Astrocyte of the hippocampus (primary cell): ENCODE data around the gene TYMP.
A peak's percentile ranks its signal among the peaks of the same experiment; 100 is the strongest.

Experiments
- DNase-seq: peaks from one replicate; pipeline ENCODE4 v3.0.0; 2011; ENCODE audit warnings: low read depth, low spot score

TYMP gene

DNA sequence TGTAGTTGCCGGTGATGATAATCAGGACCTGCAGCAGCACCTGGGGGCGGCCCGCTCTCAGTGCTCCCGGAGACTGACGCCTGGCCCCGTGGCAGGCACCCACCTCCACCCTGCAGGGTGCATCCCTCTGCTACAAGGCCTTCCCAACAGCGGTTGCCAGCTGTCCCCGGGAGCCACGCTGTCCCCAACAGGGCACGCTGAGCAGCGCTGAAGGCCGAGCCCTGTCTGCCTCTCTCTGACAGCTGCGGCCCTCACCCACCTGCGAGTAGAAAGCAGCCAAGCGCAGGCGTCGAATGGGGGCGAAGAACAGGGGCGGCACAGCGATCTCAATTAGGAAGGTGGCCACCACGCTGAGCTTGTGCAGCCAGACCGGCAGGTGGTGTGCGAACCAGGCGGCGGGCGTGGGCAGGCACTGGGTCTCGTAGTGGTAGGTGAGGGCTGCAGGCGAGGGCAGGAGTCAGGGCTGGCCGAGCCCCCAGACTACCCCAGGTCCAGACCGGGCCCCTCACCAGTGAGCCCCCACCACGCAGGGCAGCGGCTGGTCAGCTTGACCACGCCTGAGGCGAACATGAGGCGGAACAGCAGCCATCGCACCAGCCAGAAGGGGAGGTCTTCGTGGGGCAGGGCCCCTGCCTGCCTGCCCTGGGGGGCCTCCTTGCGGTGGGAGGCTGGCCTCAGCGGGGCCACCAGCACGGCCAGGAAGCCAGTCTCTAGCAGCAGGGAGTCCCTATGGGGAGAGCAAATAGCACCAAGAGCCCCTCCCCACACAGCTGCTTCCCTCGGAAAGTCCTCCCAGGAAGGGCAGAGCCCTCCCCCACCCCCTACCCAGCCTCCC lies 23.8 kb downstream of the TYMP start:
- DNase-seq, result no peak

DNA sequence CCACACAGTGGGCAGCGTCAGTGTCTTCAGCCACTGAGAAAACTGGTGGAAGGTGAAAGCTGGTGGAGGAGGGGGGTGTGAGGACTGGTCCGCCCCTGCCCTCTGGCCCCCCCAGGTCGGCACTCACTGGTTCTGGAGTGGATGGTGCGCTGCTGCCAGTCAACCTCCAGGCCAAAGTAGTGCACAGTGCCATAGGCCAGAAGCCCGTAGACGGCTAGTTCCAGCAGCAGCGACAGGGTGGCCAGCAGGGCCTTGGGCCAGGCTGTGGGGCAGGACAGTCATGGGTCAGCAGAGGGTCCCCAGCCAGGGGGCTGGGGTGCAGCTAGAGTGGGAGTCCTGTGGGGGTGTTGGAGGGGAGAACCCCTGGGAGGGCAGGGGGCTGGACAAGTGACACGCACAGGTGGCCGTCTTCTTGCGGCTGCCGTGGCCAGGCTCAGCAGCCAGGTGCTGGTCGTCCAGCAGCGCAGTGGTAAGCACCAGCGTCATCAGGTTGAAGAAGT lies 24.5 kb downstream of the TYMP start:
- no peak for DNase-seq

DNA sequence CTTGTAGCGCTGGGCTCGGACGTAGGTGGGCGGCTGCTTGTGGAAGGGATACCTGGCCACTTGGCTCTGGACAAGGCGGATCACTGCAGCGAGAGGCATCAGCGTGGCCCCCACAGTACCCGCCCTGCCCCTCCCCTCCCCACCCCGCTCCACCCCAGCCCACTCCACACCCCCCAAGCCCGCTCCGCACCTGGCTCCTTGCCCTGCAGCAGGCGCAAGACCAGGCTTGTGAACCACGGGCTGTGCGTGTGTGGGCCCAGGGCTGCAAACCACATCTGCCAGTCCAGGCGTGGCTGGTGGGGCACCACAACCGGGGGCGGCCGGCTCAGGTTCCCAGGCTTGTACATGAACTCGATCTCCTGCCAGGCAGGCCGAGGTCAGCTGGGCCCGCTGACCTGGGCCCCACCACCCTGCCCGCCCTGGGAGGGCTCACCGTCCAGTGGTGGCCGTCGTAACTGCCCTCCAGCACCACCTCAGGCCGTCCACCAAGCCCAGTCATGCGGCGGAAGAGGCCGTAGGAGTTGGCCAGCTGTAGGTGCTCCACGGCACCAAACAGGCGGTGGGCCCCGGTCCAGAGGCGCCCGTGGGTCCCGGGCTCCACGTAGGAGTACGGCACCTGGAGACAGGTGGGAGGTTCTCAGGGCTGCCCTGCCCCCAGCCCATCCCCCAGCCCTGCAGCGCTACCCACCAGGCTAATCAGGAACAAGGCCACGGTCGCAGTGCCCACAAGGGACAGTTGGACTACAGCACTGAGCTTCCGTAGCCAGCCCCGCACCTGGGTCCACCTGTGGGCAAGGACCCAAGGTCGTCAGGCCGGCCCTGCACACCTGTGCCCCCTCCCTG lies 25.2 kb downstream of the TYMP start:
- DNase-seq, result no peak

DNA sequence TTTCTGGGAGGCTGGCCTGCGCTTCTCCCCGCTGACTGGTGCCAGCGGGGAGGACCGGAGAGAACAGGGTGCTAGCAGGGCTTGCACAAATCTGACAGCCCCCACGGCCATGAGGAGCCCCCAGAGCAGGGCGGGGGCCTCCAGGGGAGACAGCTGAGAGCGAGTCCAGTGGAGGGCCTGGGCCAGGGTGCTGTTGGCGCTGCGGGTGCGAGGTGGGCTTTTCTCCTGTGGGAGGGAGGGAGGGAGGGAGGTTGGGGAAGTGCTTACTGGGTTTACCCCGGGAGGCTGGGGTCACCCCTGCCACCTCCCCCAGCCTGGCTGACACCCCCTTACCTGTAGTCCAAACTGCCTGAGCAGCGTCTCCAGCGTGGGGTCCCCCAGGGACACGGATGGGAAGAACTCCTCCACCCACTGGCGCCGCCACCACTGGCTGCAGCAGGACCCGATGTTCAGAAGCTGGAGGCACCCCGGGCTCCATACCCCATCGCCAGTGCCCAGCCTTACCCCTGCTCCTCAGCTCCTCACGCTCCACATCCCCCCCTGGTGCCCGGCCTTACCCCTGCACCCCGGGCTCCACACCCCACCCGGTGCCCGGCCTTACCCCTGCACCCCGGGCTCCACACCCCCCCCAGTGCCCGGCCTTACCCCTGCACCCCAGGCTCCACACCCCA lies 26.2 kb downstream of the TYMP start:
- no peak for DNase-seq

DNA sequence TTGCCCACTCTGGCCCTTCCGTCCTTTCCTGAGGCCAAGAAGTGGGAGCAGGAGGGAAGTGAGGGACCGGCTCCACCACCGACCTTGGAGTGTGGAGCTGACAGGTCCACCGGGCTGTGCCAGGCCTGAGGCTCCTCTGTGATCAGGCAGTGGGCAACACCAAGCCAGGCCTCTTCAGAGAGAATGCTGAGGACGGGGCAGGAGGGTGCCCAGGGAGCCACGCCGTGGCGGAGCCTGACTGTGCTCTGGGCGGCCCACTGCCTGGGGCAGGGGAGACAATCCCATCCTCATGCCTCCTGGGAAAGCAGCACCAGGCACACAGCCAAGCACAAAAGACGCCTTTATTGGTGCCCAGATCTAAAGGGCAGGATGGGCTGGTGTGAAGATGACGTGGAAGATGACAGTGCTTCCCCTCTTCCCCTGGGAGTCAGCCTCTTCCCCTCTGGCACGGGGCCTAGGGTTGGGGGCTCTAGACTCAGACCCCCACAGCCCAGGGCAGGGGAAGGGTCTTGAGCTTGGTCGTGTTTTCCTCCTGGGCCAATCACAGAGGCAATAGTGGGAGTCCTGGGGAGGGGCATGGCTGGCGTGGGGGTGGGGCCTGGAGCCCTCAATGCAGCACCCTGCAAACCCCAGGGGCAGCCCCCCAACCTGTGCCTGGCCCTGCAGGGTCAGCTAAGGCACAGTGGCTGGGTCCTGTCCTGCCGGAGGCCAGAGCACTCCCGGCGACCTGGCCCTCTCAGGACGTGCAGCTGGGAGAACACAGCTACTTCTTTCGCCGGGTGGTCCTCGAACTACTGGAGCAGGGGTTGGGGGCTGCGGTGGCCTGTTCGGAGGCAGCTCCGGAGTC lies 27.0 kb downstream of the TYMP start:
- no peak for DNase-seq

DNA sequence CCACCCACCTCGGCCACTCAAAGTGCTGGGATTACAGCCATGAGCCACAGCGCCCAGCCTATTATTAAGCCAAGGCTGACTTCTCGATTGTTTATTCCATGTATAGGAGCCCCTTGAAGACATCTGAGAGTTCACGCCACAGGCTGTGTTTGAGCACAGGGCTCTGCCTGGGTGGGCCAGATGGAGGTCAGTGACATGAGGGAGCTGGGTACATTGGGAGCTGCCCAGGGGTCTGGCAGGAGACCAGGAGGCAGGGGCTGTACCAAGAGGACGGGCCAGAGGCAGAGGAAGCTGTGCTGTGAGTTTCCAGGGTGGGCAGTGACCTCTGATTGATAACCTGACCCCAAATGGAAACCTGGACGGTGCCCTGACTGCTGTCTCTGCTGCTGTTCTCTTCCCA lies 27.7 kb downstream of the TYMP start:
- DNase-seq, result no peak

DNA sequence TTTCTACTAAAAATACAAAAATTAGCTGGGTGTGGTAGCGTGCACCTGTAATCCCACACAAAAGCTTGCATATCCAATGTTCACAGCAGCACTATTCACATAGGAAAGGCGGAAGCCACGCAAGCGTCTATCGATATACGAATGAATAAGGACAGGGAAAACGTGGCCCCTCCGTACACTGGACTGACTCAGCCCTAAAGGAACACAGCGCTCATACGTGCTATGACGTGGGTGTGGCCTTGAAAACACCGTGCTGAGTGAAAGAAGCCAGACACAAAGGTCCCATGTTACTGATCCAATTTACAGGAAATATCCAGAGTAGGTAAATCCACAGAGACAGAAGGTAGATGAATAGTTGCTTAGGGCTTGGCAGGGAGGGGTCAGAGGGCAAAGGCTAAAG lies 29.4 kb downstream of the TYMP start:
- DNase-seq, result no peak

DNA sequence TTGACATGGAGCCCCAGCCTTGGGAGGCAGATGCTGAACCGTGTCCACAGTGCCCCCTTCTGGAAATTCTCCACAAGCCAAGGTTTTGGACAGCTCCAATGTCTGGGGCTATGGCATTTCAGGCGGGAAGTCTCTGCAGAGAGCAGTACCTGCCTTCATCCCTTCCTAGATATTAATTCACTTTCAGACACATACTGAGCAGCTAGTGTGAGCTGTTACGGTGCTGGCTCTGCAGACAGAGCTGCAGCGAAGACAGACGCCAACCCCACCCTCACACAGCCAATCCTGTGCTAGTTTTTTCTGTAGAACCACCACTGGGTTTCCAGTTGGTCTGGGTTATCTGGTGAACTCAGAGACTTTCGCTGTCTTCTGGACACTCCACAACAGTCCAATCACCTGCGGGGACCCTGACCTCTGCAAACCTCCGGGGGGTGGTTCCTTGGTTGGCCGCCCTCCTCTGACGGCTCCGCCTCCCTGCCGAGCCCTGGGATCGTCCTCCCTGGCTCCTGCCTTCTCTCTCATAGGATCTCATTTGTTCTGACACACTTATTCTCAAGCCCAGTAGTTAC lies 31.4 kb downstream of the TYMP start:
- peak; percentile 73 for DNase-seq

DNA sequence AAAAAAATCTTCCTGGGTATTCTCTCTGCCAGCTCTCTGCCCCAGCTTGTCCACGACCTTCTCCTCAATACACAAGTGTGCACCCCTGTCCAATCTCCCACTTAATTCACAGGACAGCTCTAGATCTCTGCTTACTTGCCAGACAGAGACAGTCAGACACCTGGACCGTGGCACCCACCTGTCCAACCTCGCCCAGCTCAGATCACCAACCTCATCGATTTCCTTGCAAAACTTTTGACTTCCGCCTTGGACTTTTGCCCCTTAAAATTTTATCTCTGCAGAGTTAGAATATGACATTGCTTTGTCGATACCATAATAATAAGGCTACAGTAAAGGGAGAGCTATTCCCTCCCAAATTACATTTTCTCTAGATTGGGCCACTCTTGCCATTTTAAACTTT lies 32.7 kb downstream of the TYMP start:
- no peak for DNase-seq

DNA sequence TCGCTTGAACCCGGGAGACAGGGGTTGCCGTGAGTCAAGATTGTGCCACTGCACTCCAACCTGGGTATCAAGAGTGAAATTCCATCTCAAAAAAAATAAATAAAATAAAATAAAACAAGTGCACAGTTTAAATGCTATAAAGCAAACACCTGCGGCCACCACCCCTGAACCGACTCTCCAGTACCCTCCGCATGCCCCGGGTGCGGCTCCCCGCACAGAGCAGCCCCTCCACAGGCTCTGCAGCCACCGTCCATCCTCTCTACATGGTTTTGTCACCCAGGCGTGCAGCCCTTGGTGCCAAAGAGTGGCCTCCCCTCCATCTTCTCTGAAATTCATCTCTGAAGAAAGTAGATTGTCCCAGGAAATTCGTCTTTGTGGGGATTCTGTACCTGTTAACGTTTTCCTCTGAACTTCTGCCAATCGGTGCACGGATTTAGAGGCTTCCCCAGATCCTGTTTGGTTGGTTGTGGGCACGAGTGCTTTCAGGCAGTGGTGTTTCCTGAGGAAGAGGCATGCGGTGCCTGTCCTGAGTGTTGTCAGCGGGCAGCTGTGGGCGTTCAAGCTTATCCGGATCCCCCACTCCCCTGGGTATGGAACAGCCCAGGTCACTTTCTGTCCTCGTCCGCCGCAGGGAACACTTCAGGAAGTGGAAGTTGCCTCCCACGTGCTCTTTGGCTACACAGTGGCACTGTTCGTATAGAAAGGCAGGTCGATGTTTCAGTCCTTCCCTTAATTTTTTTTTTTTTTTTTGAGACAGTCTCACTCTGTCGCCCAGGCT lies 39.1 kb downstream of the TYMP start:
- DNase-seq, result no peak

DNA sequence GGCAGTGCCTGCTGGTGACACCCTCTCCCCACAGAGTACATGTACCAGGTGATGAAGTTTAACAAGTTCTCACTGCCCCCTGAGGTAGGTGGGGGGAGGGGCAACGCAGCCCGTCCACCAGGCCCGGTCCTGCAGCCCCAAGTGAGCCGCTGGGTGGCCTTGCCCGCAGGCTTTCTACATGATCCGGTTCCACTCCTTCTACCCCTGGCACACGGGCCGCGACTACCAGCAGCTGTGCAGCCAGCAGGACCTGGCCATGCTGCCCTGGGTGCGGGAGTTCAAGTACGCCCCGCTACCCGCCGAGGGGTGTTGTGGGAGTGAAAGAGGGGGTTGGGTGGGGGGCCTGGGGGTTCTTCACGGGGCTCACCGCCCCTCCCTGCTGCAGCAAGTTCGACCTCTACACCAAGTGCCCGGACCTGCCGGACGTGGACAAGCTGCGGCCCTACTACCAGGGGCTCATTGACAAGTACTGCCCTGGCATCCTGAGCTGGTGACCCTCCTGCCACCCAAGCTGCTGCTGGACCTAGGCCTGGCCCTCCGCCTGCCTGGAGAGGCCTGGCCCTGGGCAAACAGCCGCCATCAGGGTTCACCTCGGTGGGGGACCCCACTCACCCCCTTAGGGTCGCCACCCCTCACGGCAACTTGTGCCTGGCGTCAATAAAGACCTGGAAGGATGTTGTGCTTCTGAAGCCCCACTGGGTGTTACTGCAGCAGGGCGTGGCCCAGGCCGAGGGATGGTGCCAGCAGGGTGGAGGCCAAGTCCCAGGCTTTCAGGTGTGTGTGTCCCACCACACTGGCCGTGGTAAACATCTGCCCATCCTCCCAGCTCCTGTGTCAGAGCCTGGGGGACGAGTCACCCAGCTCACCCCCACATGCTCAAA lies 40.2 kb downstream of the TYMP start:
- DNase-seq, result no peak

DNA sequence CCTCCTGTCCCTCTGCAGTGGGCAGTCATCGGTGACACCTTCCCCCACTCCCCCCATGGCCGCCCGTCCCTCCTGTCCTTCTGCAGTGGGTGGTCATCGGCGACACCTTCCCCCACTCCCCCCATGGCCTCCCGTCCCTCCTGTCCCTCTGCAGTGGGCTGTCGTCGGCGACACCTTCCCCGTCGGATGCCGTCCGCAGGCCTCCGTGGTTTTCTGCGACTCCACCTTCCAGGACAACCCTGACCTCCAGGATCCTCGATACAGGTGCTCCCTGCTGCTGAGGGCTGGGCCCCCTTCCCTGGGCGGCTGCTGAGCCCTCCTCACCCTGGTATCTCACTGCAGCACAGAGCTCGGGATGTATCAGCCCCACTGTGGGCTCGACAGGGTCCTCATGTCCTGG lies 40.9 kb downstream of the TYMP start:
- no peak for DNase-seq

DNA sequence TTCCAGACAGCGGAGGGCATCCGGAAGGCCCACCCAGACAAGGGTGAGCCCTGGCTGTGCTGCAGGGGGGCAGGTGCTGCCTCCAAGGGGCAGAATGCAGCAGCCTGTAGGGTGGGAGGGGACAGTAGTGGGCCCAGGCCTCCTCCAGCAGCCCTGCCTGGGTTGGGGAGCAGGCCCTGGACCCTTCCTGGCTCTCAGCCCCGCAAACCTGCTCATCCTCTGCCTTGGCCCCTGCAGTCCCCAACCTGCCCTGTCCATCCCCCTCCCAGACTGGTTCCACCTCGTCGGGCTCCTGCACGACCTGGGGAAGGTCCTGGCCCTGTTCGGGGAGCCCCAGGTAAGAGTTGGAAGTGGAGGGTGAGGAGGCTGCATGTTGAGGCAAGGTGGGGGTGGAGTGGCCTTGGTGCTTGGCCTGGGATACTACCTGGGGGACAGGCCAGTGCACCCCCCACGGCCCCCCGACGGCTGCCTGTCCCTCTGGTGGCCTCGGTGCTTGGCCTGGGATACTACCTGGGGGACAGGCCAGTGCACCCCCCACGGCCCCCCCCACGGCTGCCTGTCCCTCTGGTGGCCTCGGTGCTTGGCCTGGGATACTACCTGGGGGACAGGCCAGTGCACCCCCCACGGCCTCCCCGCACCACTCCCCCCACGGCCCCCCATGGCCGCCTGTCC lies 41.7 kb downstream of the TYMP start:
- no peak for DNase-seq

DNA sequence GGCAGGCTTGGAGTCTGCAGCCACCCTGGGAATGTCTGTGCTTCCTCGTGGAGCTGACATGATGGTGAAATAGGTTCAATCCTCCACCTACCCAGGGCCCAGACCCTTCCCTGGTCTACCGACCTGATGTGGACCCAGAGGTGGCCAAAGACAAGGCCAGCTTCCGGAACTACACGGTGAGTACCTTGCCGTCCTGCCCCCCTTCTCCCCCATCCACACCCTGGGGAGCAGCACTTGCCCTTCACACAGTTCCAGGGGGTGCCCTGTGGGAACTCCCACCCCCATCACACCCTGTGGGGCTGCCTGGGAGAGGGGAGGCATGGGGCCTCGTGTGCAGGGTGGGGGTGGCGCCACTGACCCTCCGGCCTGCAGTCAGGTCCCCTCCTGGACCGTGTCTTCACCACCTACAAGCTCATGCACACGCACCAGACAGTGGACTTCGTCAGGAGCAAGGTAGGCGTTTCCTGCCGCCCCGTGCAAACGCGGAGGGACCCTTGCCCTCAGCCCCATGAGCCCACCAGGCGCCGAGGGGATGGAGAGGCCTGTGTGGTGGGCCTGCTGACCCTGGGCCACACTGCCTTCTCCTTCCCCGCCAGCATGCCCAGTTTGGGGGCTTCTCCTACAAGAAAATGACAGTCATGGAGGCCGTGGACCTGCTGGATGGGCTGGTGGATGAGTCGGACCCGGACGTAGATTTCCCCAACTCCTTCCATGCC lies 42.4 kb downstream of the TYMP start:
- DNase-seq, result no peak

DNA sequence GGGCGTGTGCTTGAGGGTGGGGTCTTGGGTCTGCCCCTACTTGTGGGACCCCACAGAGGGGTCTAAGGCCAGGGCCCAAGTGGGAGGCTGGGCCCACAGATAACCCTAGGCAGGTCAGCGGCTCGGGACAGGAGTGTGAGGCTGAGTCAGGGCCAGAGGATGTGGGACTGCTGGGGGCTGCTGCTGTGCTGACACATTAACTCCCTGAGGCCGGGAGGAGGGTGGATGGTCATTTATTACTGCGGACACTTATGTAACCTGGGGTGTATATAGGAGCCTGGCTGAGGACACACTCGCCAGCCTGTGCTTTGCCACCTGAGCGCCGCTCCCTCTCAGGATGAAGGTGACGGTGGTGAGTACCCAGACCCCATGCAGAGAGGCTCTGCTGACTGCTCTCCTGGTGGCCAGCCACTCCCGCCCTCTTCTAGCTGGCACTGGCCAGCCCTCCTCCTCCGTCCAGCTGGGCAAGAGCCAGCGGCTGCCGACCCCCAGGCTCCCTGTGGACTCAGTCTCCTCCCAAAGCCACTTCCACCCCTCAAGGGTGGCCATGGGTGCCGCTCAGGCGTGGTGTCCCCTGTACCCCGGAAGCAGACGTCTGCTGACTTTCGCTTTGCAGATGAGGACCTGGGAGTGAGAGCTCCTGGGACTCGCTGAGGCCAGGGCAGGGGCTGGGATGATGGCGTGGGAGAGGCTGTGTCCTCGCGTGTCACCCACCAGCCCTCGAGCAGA lies 43.1 kb downstream of the TYMP start, which contains the start of gene MIOX:
Gene MIOX (plus strand): TSS at position 299 of the 729 bp plus-strand sequence. CDS start 39 bp downstream, at position 338.
- no peak for DNase-seq

DNA sequence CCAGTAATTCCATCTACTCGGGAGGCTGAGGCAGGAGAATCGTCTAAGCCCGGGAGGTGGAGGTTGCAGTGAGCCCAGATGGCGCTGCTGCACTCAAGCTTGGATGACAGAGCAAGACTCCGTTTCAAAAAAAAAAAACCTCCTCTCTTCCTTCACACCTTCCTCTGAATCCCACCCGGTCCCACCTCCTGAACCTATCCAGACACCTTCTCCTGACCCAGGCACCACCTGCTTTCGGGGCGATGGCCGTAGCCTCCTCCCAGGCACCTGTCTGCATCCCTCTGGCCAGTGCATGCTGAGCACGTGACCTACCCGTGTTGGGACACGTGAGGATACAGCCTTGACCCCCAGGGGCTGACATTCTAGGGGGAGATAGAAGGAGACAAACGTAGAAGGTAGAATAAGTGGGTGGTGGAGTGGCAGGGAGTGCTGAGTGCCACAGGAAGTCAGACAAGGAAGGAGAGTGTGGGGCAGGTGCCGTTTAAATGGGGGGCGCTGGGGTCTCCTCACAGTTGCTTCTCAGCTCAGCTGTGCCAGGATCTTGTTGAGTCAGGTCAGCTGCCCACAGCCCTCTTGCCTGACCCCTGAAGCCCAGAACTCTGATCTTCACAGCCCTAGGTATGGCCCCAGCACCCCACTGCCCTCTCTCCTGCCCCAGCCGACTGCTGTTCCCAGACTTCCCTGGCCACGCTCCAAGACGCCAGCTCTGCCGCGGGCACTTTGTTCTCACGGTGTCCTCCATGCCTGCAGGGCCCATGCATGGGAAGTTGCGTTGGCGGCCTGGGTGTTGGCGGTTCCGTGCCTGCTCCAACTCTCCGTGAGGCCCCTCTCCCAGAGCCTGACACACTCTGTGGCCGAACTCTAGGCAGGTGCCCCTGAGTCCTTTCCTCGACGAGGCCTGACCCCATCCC lies 44.3 kb downstream of the TYMP start:
- no peak for DNase-seq
